GM12892 (cell line): ENCODE results near the gene VPS4B.

Experiments
- POLR2A ChIP-seq: IDR thresholded peaks from 2 replicates; pipeline ENCODE4 v1.6.1; 2011; ENCODE audit warnings: low read depth, low read length, control low read depth
- POLR2AphosphoS5 ChIP-seq: IDR thresholded peaks from 2 replicates; pipeline ENCODE4 v1.6.1; 2011; ENCODE audit warnings: low read depth, low read length, control low read depth
- TAF1 ChIP-seq: IDR thresholded peaks from 2 replicates; pipeline ENCODE4 v1.6.1; 2011; ENCODE audit warnings: low read depth, mild to moderate bottlenecking, control low read depth, low read length, borderline replicate concordance

- no peak for TF ChIP-seq POLR2AphosphoS5
- TF ChIP-seq POLR2A, result no peak
- TF ChIP-seq TAF1, result no peak
These were observed 17.1 kb upstream of the VPS4B start for GRCh38 chr18:63439334-63439733.
